ENCODE measurements around the gene RNF225.

The RNF225 gene

DNA sequence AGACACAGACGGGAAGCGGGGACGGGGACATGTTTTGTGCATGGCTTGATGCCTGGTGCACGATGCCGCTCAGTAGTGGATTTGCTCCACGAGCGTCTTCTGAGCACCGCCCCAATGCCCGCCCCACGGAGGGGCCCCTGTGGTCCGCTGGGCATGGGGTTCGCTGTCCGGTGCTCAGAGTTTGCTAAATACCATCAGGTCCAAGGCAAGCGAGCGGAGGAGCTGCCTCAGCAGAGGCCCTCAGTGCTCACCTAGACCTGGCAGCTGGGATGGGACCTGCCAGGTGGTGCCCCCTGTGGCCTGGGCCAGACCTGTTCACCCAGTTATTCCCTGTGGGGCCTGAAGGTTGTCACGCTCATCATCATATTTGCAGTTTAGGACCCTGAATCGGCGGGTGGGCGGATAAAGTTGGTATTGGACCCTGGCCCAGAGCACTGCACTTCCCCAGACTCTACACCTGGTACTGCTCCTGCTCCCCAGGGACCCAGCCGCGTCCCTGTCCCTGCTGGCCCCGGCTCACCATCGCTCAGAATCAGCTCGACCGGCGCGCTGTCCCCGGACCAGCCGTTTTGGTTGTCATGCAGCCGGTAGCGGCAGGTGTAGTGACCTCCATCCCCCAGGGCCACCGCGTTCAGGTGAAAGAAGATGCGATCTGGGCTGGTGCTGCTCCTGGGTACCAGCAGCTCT lies 44.4 kb upstream of the RNF225 start:
- no peaks in the 10 kb centered on the region for H3K27me3 ChIP-seq (replicated peaks)

DNA sequence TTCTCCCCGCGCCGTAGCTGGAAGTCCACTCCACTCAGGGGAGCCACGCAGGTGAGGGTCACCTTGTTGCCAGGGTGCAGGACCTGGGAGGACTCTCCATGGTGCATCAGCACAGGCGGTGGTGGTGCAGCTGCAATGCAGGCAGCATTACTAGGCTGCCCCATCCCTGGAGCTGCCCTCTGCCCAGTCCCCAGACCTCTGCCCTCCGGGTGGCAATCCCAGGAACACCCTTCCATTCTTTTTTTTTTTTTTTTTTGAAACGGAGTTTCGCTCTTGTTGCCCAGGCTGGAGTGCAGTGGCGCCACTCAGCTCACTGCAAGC lies 43.9 kb upstream of the RNF225 start:
- TF ChIP-seq, protein P1, sequence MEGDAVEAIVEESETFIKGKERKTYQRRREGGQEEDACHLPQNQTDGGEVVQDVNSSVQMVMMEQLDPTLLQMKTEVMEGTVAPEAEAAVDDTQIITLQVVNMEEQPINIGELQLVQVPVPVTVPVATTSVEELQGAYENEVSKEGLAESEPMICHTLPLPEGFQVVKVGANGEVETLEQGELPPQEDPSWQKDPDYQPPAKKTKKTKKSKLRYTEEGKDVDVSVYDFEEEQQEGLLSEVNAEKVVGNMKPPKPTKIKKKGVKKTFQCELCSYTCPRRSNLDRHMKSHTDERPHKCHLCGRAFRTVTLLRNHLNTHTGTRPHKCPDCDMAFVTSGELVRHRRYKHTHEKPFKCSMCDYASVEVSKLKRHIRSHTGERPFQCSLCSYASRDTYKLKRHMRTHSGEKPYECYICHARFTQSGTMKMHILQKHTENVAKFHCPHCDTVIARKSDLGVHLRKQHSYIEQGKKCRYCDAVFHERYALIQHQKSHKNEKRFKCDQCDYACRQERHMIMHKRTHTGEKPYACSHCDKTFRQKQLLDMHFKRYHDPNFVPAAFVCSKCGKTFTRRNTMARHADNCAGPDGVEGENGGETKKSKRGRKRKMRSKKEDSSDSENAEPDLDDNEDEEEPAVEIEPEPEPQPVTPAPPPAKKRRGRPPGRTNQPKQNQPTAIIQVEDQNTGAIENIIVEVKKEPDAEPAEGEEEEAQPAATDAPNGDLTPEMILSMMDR (IDR thresholded peaks at IDR 0.05; ENCODE audit: low read depth, low read length, missing control alignments), result no peak
- peaks cover 13% of the 10 kb centered on the region for H3K36me3 ChIP-seq (replicated peaks)
- in situ Hi-C loops (cut with HindIII; ENCODE audit: low pct_ligation_motif_present, low sequenced_read_pairs), result no loop called here
- no peaks in the 10 kb centered on the region for H3K27me3 ChIP-seq (replicated peaks)
- H3K27ac ChIP-seq, result no peak overlapping the region
- no peak overlapping the region for H3K4me3 ChIP-seq (ENCODE audit: low read depth, low read length)
- DNase-seq, result no peak

More for the DNA sequence above, 44.4 kb upstream of the RNF225 start:
- DNase-seq, result no peak
- Histone ChIP-seq H3K4me3 (ENCODE audit: low read depth, low read length) (no peak overlapping the region), H3K36me3 (replicated peaks) (peaks cover 13% of the 10 kb centered on the region), H3K27ac (no peak overlapping the region)
- TF ChIP-seq, protein P1 (IDR thresholded peaks at IDR 0.05; ENCODE audit: low read depth, low read length, missing control alignments), result no peak
- in situ Hi-C loops (cut with HindIII; ENCODE audit: low pct_ligation_motif_present, low sequenced_read_pairs), result no loop called here

DNA sequence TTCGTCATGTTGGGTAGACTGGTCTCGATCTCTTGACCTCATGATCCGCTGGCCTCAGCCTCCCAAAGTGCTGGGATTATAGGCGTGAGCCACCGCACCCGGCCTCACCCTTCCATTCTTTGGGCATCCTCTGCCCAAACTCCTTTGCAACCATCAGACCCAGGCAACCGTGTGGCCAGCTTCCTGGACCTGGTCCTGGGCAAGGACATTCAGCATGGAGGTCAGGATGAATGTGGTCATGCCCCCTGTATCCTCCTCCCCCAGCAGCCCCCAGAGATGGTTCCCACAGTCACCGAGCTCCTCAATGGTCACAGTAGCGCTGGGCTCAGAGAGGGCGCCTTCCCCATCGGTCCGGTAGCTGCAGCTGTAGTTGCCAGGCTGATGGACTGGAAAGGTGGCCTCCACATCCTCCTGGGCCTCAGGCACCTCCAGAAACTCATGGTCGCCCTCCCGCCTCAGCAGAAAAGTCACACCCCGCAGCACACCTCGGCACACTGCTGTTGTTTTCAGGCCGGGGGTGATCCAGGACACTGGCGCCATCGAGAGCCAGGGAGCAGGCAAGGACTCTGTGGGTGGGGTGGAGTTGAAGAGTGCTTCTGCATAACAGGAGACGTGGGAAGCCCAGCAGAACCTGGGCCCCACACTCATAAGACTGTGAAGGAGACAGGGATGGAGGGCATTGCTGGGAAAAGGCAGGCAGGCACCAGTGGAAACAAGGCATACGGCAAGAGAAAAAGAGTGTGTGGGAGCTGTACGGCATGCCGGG lies 43.3 kb upstream of the RNF225 start:
- H3K36me3 ChIP-seq (replicated peaks), result peaks cover 13% of the 10 kb centered on the region
- in situ Hi-C loops (cut with HindIII; ENCODE audit: low pct_ligation_motif_present, low sequenced_read_pairs), result no loop called here
- H3K27me3 ChIP-seq (replicated peaks), result no peaks in the 10 kb centered on the region
- no peak overlapping the region for H3K27ac ChIP-seq
- no peak for DNase-seq
- TF ChIP-seq, protein P1 (IDR thresholded peaks at IDR 0.05; ENCODE audit: low read depth, low read length, missing control alignments), result no peak
- H3K4me3 ChIP-seq (ENCODE audit: low read depth, low read length), result no peak overlapping the region

DNA sequence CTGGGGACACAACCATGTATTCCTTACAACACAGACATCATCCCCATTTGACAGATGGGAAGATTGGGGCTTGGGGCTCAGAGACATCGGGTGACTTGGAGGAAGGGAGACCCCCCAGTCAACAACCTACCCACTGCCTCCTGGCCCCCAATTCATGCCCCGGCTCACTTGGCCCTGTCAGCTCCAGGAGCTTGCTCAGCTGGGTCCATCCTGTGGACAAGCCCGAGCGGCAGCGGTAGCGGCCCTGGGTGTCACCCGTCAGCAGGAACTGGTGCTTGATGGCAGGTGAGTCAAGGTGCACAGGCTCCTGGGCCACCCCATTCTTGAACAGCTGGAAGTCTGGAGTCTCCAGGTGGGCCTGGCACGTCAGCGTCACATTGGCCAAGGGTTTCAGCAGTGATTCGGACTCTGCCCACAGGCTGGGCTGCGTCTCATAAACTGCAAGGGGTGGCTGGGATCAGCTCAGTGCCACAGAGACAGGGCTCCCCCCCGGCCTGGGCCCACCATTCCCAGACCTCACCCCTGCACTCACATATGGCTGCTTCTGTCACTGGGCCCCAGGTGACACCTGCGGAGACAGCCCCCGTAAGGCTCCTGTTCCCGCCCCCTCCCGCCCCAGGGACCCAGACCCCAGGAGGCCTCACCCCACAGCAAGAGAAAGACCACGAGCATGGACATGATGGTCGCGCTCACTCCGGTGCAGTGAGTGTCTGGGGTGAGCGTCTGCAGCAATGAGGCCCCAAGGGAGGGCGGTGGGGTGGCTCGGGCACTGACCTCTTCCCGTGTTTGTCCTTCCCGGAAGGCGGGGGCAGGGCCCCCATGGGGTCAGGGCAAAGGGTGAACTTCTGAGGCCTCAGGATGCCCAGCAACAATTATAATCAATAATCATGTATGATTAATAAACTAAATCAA lies 42.4 kb upstream of the RNF225 start, which contains the start of gene A1BG:
Gene A1BG, minus strand, starts transcription at position 733 of the 912 bp plus-strand sequence. Its CDS starts 55 bp downstream, at position 678.
- no peak for DNase-seq
- Histone ChIP-seq H3K36me3 (replicated peaks) (peaks cover 13% of the 10 kb centered on the region), H3K27me3 (replicated peaks) (no peaks in the 10 kb centered on the region), H3K27ac (no peak within 1 kb of the TSS), H3K4me3 (ENCODE audit: low read depth, low read length) (no peak within 1 kb of the TSS)
- TF ChIP-seq, protein P1 (IDR thresholded peaks at IDR 0.05; ENCODE audit: low read depth, low read length, missing control alignments), result no peak
- in situ Hi-C loops (cut with HindIII; ENCODE audit: low pct_ligation_motif_present, low sequenced_read_pairs), result no loop called here

DNA sequence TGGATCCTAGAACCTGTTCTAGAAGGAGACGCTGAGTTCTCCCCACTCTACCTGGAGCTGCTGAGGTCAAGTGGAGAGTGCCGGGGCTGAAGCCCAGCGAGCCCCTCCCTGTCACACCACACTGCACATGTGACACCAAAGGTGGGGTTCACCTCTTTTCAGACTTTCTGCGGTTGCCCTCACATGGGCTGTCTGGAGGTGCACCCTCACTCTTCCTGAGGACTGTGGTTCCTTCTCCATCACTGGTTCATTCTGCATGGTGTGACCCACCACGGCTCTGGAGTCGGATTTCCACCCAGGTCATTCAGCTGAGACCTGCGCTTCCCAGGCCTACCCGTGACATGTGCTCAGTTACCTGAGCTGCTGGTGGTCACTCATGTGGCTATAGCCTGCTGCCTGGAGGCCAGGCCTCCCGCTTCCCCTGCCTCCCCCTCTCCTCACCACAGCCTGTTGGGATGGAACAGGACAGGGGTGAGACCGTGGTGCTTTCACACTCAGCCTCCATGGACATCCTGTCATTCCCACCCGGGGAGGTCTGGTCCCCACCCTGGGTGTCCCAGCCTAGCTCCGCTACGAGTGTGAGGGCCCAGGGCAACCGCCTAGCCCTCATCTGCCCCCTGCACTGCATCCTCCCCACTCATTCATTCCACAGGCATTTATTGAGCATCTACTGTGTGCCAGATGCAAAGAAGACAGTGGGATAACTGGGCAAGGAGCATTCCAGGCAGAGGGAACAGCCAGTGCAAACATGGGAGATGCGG lies 41.6 kb upstream of the RNF225 start:
- in situ Hi-C loops (cut with HindIII; ENCODE audit: low pct_ligation_motif_present, low sequenced_read_pairs), result no loop called here
- no peak for DNase-seq
- Histone ChIP-seq H3K36me3 (replicated peaks) (peaks cover 13% of the 10 kb centered on the region), H3K4me3 (ENCODE audit: low read depth, low read length) (no peak overlapping the region), H3K27ac (no peak overlapping the region), H3K27me3 (replicated peaks) (no peaks in the 10 kb centered on the region)
- TF ChIP-seq, protein P1 (IDR thresholded peaks at IDR 0.05; ENCODE audit: low read depth, low read length, missing control alignments), result no peak
